Skeletal muscle satellite cell (primary cell): ENCODE results near the gene ODAD4.
"Not testable (repeated sequence)": the region's sequence is repeated elsewhere in the genome, so short reads cannot be mapped to it uniquely, and the experiment has no call there.

Experiments used
- H3K27me3 ChIP-seq: 2 replicates; pipeline ENCODE4 v1.7.0; 2013; ENCODE audit warnings: low read length; ENCODE audit not compliant: control insufficient read depth, insufficient read depth
- H3K36me3 ChIP-seq: 2 replicates; pipeline ENCODE4 v1.7.0; 2013; ENCODE audit warnings: mild to moderate bottlenecking, control low read depth, low read length; ENCODE audit not compliant: insufficient read depth
- H3K4me1 ChIP-seq: 2 replicates; pipeline ENCODE4 v1.7.0; 2013; ENCODE audit warnings: low read length; ENCODE audit not compliant: control insufficient read depth, insufficient read depth
- H3K4me2 ChIP-seq: 2 replicates; pipeline ENCODE4 v1.7.0; 2013; ENCODE audit warnings: mild to moderate bottlenecking, low read length
- H3K4me3 ChIP-seq: 2 replicates; pipeline ENCODE4 v1.7.0; 2013; ENCODE audit warnings: low read length
- H3K9ac ChIP-seq: 2 replicates; pipeline ENCODE4 v1.7.0; 2013; ENCODE audit warnings: mild to moderate bottlenecking, low read depth, low read length, moderate library complexity
- H3K9me3 ChIP-seq: replicated peaks from 2 replicates; pipeline ENCODE4 v1.7.0; 2013; ENCODE audit warnings: mild to moderate bottlenecking, control low read depth, low read length

ODAD4 gene

DNA sequence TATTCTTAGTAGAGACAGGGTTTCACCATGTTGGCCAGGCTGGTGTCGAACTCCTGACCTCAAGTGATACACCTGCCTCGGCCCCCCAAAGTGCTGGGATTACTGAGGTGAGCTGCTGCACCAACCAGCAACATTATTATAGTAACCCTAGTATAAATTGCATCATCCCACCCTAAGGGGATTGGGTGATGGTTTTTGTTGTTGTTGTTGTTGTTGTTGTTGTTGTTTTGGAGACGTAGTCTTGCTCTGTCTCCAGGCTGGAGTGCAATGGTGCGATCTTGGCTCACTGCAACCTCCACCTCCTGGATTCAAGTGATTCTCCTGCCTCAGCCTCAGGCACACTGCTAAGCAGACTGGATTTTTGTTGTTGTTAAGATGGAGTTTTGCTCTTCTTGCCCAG lies 1.3 kb downstream of the ODAD4 start:
- H3K4me3 ChIP-seq, H3K4me1 ChIP-seq, H3K9me3 ChIP-seq, H3K36me3 ChIP-seq, H3K9ac ChIP-seq, H3K27me3 ChIP-seq, H3K4me2 ChIP-seq: not testable (repeated sequence)

DNA sequence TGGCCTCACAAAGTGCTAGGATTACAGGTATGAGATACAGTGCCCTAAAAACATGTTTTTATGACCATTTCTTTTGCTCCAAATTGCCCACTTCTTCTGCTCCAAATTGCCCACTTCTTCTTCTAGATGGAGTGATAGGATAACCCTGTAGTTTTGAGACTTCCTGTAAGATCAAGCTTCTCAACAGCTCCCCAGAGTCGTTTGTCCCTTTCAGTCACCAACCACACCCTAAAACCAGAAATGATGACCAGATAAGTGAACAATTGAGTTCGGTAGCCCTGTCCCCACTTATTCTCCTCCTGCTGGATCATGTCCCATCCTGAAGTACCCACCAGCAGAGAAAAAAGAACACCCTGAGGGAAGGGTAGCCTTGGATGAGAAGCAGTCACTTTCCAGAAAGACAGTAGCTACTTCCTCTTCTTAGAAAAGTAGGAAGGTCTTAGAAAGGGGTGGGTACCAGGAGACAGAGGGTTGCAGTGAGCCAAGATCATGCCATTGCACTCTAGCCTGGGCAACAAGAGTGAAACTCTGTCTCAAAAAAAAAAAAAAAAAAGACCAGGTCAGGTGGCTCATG lies 2.5 kb downstream of the ODAD4 start:
- H3K27me3 ChIP-seq, result no peaks in the 10 kb centered on the region
- H3K4me1 ChIP-seq, result peaks cover 9% of the 10 kb centered on the region
- no peak overlapping the region for H3K4me2 ChIP-seq
- H3K9me3 ChIP-seq, result no peaks in the 10 kb centered on the region
- H3K36me3 ChIP-seq, result no peaks in the 10 kb centered on the region
- H3K4me3 ChIP-seq, result no peak overlapping the region
- H3K9ac ChIP-seq, result no peak overlapping the region

DNA sequence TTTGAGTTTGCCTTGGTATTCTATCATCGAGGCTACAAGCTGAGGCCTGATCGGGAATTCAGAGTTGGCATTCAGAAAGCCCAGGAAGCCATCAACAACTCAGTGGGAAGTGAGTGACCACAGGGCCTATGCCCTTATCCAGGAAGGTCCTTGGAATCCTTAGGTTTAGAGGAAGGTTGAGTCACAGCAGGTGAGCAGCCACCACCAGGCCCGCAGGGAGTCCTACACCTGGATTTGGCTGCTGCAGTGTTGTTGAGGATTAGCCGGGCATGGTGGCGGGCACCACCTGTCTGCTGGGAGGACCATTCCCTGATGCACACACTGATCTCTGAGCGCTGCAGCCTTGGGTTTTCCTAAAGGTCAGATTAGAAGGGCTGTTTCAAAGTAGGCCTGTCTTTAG lies 5.2 kb downstream of the ODAD4 start:
- Histone ChIP-seq H3K9me3 (no peaks in the 10 kb centered on the region), H3K9ac (no peak overlapping the region), H3K36me3 (no peaks in the 10 kb centered on the region), H3K4me2 (no peak overlapping the region), H3K4me3 (no peak overlapping the region), H3K4me1 (no peaks in the 10 kb centered on the region), H3K27me3 (no peaks in the 10 kb centered on the region)

DNA sequence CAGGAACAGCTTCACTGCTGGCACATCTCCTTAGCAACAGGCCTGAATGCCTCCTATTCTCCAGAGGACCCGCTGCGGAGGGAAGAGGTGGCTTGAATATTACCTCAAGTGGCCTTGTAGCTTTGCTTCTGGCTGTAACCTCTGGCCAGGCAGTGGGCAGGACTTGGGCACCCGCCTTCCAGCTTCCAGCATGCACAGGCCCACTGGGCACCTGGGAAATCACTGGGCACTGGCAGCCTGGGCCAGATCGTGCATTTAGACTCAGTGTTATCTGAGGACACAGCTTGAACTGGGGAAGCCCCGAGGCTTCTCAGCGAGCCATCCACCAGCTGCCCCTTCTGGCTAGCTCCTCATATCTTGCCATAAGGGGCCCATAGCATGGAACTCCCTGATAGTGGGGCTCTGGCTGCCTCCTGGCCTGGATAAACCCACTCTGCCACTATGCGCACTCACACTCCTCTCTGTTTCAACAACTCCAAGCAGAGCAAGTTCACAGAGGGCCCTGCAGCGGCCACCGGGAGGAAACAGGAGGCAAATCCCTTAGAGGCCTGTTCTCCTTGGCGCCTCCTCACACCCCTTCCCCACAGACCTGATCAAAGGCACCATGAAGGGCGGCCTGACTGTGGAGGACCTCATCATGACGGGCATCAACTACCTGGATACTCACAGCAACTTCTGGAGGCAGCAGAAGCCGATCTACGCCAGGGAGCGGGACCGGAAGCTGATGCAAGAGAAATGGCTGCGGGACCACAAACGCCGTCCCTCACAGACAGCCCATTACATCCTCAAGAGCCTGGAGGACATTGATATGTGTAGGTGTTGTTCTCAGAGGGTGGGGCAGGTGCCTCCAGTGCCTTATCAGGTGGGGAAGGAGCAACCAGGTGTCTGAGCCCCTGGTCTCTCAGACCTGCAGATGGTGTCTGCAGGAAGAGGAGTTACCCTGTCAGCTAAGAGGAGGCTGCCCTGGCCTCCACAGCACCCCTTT lies 7.8 kb downstream of the ODAD4 start:
- H3K4me2 ChIP-seq, result no peak overlapping the region
- H3K36me3 ChIP-seq, result no peaks in the 10 kb centered on the region
- no peaks in the 10 kb centered on the region for H3K9me3 ChIP-seq
- H3K9ac ChIP-seq, result no peak overlapping the region
- no peaks in the 10 kb centered on the region for H3K4me1 ChIP-seq
- no peaks in the 10 kb centered on the region for H3K27me3 ChIP-seq
- no peak overlapping the region for H3K4me3 ChIP-seq

DNA sequence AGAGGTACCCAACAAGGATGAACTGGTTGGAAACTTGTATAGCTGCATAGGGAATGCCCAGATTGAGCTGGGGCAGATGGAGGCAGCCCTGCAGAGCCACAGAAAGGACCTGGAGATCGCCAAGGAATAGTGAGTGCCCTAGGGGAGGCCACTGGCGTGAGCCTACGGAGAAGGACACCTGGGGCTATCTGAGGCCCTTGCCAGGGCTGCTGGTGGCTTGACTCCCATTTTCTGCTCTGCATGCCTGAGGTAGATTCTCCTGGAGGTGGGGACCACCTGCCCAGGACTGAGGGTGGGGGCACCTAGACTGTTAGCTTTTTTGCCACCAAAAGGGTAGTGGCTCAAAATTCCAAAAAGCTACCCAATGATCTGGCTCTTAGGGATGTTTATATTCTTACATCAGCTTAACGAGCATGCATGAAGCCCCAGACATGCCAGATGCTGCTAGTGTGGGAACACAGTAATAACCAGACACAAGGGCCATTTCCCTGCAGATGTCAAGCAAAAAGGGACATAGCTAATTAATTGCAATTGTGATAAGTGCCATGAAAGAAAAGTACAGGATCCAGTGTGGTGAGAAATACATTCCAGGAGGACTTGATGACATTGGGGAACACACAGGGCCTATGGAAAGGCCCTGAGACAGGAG lies 8.8 kb downstream of the ODAD4 start:
- no peak overlapping the region for H3K4me2 ChIP-seq
- H3K9me3 ChIP-seq, result no peaks in the 10 kb centered on the region
- H3K27me3 ChIP-seq, result no peaks in the 10 kb centered on the region
- no peak overlapping the region for H3K4me3 ChIP-seq
- H3K4me1 ChIP-seq, result no peaks in the 10 kb centered on the region
- H3K36me3 ChIP-seq, result no peaks in the 10 kb centered on the region
- no peak overlapping the region for H3K9ac ChIP-seq

DNA sequence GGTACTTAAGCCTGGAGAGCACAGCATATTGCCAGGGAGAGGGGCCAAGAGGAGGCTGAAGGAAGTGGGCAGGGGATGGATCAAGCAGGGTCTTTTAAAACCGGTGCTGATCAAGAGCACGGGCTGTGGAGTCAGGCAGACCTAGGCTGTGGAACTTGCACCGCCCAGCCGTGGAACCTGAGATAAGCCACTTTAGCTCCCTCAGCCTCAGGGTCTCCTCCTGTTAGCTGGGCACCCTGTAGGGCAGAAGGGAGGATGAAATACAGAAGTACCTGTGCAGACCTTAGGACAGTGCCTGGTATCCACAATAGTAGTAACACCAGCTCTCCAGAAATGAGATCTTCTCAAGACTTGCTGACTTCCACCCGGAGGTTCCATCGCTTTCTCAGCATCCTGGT lies 9.3 kb downstream of the ODAD4 start:
- H3K27me3 ChIP-seq, result no peaks in the 10 kb centered on the region
- H3K9ac ChIP-seq, result no peak overlapping the region
- no peaks in the 10 kb centered on the region for H3K4me1 ChIP-seq

DNA sequence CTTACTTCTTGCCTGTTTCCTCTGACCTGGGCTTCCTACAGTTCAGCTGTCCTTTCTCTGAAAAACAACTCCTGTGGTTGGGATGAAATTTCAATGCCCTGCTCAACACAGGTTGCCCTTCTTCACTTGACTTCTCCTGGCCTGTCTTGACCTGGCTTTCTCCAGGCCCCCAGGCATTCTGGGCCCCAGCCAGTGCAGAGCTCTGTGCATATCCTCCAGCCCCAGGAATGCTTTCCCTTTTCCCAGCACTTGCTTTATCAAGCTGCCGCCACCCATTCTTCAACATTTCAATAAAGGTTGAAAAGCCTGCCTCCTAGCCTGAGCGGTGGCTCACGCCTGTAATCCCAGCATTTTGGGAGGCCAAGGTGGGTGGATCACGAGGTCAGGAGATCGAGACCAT lies 10.8 kb downstream of the ODAD4 start:
- H3K4me3 ChIP-seq, result no peak overlapping the region
- H3K9me3 ChIP-seq, result no peaks in the 10 kb centered on the region
- no peaks in the 10 kb centered on the region for H3K4me1 ChIP-seq
- H3K4me2 ChIP-seq, result no peak overlapping the region
- no peaks in the 10 kb centered on the region for H3K27me3 ChIP-seq
- no peaks in the 10 kb centered on the region for H3K36me3 ChIP-seq
- no peak overlapping the region for H3K9ac ChIP-seq

More for the DNA sequence above, 9.3 kb downstream of the ODAD4 start:
- H3K4me2 ChIP-seq, result no peak overlapping the region
- no peaks in the 10 kb centered on the region for H3K36me3 ChIP-seq
- no peaks in the 10 kb centered on the region for H3K9me3 ChIP-seq
- no peak overlapping the region for H3K4me3 ChIP-seq

DNA sequence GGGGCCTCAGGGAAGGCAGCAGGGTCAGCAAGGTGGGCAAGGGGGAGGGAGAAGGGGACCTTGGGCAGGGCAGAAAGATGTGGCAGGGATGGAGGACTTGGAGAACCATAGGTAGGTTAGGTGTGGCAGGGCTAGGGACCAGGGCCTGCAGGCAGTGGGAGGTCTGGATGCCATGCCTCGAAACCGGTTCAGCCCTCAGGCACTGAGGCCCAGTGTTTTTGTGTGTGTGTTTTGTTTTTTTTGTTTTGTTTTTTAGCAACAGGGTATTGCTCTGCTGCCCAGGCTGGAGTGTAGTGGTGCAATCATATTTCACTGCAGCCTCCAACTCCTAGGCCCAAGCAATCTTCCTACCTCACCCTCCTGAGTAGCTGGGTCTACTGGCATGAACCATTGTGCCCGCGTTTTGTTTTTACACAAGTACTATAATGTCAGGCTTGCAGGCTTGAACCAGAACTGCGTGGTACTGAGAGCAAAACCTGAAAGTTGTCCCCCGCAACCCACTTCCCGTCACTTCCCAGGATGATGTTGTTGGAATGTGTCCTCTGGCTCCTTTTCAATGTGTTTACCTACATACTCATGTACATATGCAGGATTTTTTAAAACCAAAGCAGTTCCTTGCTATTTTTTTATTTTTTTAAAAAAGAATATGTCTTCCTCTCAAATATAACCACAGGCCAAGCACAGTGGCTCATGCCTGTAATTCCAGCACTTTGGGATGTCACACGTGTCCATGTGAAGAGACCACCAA lies 12.4 kb downstream of the ODAD4 start:
- Histone ChIP-seq H3K9me3 (no peaks in the 10 kb centered on the region), H3K27me3 (no peaks in the 10 kb centered on the region), H3K4me3 (no peak overlapping the region), H3K9ac (no peak overlapping the region), H3K4me2 (no peak overlapping the region), H3K36me3 (no peaks in the 10 kb centered on the region), H3K4me1 (no peaks in the 10 kb centered on the region)

DNA sequence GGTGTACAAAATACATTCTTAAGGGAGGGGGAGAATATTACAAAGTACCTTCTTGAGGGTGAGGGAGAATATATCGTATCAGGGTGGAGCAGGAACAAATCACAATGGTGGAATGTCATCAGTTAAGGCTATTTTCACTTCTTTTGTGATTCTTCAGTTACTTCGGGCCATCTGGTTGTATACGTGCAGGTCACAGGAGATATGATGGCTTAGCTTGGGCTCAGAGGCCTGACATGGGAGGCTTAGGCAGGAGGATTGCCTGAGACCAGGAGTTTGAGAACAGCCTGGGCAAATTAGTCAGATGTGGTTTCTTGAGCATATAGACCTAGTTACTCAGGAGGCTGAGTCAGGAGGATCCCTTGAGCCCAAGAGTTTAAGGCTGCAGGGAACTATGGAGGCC lies 13.1 kb downstream of the ODAD4 start:
- Histone ChIP-seq H3K27me3 (no peaks in the 10 kb centered on the region), H3K36me3 (no peaks in the 10 kb centered on the region), H3K4me2 (no peak overlapping the region), H3K4me1 (no peaks in the 10 kb centered on the region), H3K9me3 (no peaks in the 10 kb centered on the region), H3K4me3 (no peak overlapping the region), H3K9ac (no peak overlapping the region)

DNA sequence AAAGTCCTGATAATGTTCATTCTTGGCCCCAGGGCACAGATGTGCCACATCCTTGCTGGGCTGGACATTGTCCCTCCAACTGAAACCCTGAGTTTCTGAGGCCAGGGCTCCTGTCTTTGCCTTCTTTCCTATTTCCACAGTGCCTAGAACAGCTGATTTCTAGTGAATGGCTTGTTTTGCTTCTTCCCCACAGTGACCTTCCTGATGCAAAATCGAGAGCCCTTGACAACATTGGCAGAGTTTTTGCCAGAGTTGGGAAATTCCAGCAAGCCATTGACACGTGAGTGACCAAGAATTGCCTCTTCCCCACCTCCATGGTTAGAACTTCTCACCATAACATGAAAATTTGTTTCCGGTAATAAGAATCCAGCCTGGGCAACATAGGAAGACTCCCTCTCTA lies 14.5 kb downstream of the ODAD4 start:
- Histone ChIP-seq H3K36me3 (no peaks in the 10 kb centered on the region), H3K4me2 (no peak overlapping the region), H3K9me3 (no peaks in the 10 kb centered on the region), H3K27me3 (no peaks in the 10 kb centered on the region), H3K9ac (no peak overlapping the region), H3K4me1 (no peaks in the 10 kb centered on the region), H3K4me3 (no peak overlapping the region)

DNA sequence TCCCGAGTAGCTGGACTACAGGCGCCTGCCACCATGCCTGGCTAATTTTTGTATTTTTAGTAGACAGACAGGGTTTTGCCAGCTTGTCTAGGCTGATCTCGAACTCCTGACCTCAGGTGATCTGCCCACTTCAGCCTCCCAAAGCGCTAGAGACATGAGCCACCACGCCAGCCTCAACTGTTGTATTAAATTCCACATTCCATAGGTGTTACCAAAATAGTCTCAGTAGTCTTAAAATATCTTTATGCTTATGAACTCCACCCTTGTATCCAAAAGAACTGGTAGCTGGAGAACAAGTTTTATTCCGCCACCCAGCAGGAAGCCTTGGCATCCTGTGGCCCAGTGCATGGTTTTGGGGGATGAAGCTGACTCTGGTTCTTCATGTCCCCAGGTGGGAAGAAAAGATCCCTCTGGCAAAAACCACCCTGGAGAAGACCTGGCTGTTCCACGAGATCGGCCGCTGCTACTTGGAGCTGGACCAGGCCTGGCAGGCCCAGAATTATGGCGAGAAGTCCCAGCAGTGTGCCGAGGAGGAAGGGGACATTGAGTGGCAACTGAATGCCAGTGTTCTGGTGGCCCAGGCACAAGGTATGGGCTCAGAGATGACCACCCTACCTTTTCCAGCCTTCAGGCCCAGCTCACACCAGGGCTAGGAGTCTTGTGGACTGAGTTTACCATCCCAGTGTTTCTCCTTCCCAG lies 18.5 kb downstream of the ODAD4 start:
- H3K4me3 ChIP-seq, result no peak overlapping the region
- H3K36me3 ChIP-seq, result no peaks in the 10 kb centered on the region
- no peaks in the 10 kb centered on the region for H3K4me1 ChIP-seq
- H3K9me3 ChIP-seq, result no peaks in the 10 kb centered on the region
- no peaks in the 10 kb centered on the region for H3K27me3 ChIP-seq
- no peak overlapping the region for H3K4me2 ChIP-seq
- no peak overlapping the region for H3K9ac ChIP-seq
